WTC11 (cell line): Measurements from ENCODE around the gene SH3GLB2. TPM values are rescaled to one million over a fixed set of nuclear protein-coding genes. Genes with fewer than 3 reads are reported as not detected.
A peak's percentile ranks its signal among the peaks of the same experiment; 100 is the strongest.

Experiments
- ATAC-seq: fragments of 200-7000 bp; cut with Tn5 transposase; 2 replicates; pipeline ENCODE4 v1.10.0; 2021; ENCODE audit warnings: mild to moderate bottlenecking, moderate library complexity
- CTCF ChIA-PET: fragments of 300-600 bp; sonication (Branson Sonifier 250); formaldehyde crosslinking; loops from one replicate; lab custom pipeline; 2021; ENCODE audit warnings: antibody characterized with exemption; lab: Charles Lee
- POLR2A ChIA-PET: fragments of 350-600 bp; sonication (Branson Sonifier 250); formaldehyde crosslinking; loops from one replicate; lab custom pipeline; 2021; ENCODE audit warnings: antibody characterized with exemption; lab: Charles Lee
- DNase-seq: peaks from one replicate; pipeline ENCODE4 v3.0.0; 2021; ENCODE audit warnings: low spot score
- H3K27ac Mint-ChIP-seq: 2 replicates; pipeline ENCODE4 v1.8.0; 2021; ENCODE audit warnings: mixed read lengths
- H3K27me3 Mint-ChIP-seq: 2 replicates; pipeline ENCODE4 v1.8.0; 2021; ENCODE audit warnings: low read depth, mild to moderate bottlenecking, moderate library complexity, mixed read lengths
- H3K36me3 Mint-ChIP-seq: 2 replicates; pipeline ENCODE4 v1.8.0; 2021; ENCODE audit warnings: mixed read lengths
- H3K4me1 Mint-ChIP-seq: 2 replicates; pipeline ENCODE4 v1.8.0; 2022; ENCODE audit warnings: mixed read lengths
- H3K4me3 Mint-ChIP-seq: 2 replicates; pipeline ENCODE4 v1.8.0; 2021; ENCODE audit warnings: mild to moderate bottlenecking, moderate library complexity, mixed read lengths
- H3K9me3 Mint-ChIP-seq: 2 replicates; pipeline ENCODE4 v1.8.0; 2021; ENCODE audit warnings: mixed read lengths
- ELF4 ChIP-seq: sonication (generic); formaldehyde crosslinking; IDR thresholded peaks from 2 replicates; pipeline ENCODE4 v1.8.1; 2022; ENCODE audit warnings: low read depth, mild to moderate bottlenecking, moderate library complexity, missing genetic modification reagents
- GTF2I ChIP-seq: fragments of 250-450 bp; sonication (Bioruptor Pico); conservative IDR thresholded peaks from 2 replicates; pipeline ENCODE4 v1.4.0; 2021; ENCODE audit warnings: mild to moderate bottlenecking
- NR1H2 ChIP-seq: sonication (generic); formaldehyde crosslinking; IDR thresholded peaks from 2 replicates; pipeline ENCODE4 v1.9.0; 2021; ENCODE audit warnings: mild to moderate bottlenecking, moderate library complexity, missing genetic modification reagents
- TCF7 ChIP-seq: sonication (generic); formaldehyde crosslinking; IDR thresholded peaks from 2 replicates; pipeline ENCODE4 v1.8.0; 2022; ENCODE audit warnings: mild to moderate bottlenecking, low read depth, missing genetic modification reagents, moderate library complexity
- TEAD4 ChIP-seq: sonication (generic); formaldehyde crosslinking; IDR thresholded peaks from 2 replicates; pipeline ENCODE4 v1.8.0; 2022; ENCODE audit warnings: mild to moderate bottlenecking, missing genetic modification reagents
- ZNF121 ChIP-seq: sonication (generic); formaldehyde crosslinking; IDR thresholded peaks from 2 replicates; pipeline ENCODE4 v1.8.0; 2023; ENCODE audit warnings: missing genetic modification reagents
- ZNF396 ChIP-seq: fragments of 250-450 bp; sonication (Bioruptor Pico); IDR thresholded peaks from 2 replicates; pipeline ENCODE4 v1.8.0; 2021; ENCODE audit warnings: mild to moderate bottlenecking, moderate library complexity, borderline replicate concordance
- total RNA-seq: library from RNA; stranded (reverse); gene quantifications from 3 replicates; pipeline ENCODE4 v1.2.3, GENCODE V29; 2021
- TF ChIP-seq, protein P1 (sequence below): sonication (generic); formaldehyde crosslinking; IDR thresholded peaks from 2 replicates; pipeline ENCODE4 v1.8.1; 2023; ENCODE audit warnings: mild to moderate bottlenecking, missing genetic modification reagents, borderline replicate concordance
- TF ChIP-seq, protein P2 (sequence below): fragments of 250-450 bp; sonication (Bioruptor Pico); IDR thresholded peaks from 2 replicates; pipeline ENCODE4 v1.9.0; 2021; ENCODE audit warnings: mild to moderate bottlenecking, borderline replicate concordance
- TF ChIP-seq, protein P3 (sequence below): sonication (generic); formaldehyde crosslinking; IDR thresholded peaks from 2 replicates; pipeline ENCODE4 v1.8.0; 2023; ENCODE audit warnings: missing genetic modification reagents

The SH3GLB2 gene
- total RNA-seq, 1 experiment from 2014 or later, result 59.7 TPM

DNA sequence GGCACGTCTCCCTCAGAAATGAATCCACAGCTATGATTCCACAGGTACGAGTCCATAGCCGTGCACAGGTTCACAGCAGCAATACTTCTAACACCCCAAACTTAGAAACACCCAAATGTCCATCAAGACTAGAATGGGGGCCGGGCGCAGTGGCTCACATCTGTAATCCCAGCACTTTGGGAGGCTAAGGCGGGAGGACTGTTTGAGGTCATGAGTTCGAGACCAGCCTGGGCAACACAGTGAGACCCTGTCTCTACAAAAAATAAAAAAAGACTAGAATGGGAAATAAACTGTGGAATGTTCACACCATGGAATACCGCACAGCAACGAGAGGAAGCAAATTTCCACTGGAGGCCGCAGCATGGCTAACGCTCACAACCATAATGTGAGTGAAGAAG is 48.5 kb upstream of the SH3GLB2 start:
- ChIA-PET CTCF (no interaction called here), POLR2A (no interaction called here)
- no peaks in the 10 kb centered on the region for H3K27me3 Mint-ChIP-seq
- H3K27ac Mint-ChIP-seq, result no peak overlapping the region
- peaks cover 22% of the 10 kb centered on the region for H3K4me1 Mint-ChIP-seq
- TF ChIP-seq NR1H2 (no peak), ZNF121 (CRISPR knock-in tag) (0 out of 2 replicates have a peak, but pooled peaks have one; percentile 19), ELF4 (CRISPR knock-in tag) (no peak)
- TF ChIP-seq, protein P1, sequence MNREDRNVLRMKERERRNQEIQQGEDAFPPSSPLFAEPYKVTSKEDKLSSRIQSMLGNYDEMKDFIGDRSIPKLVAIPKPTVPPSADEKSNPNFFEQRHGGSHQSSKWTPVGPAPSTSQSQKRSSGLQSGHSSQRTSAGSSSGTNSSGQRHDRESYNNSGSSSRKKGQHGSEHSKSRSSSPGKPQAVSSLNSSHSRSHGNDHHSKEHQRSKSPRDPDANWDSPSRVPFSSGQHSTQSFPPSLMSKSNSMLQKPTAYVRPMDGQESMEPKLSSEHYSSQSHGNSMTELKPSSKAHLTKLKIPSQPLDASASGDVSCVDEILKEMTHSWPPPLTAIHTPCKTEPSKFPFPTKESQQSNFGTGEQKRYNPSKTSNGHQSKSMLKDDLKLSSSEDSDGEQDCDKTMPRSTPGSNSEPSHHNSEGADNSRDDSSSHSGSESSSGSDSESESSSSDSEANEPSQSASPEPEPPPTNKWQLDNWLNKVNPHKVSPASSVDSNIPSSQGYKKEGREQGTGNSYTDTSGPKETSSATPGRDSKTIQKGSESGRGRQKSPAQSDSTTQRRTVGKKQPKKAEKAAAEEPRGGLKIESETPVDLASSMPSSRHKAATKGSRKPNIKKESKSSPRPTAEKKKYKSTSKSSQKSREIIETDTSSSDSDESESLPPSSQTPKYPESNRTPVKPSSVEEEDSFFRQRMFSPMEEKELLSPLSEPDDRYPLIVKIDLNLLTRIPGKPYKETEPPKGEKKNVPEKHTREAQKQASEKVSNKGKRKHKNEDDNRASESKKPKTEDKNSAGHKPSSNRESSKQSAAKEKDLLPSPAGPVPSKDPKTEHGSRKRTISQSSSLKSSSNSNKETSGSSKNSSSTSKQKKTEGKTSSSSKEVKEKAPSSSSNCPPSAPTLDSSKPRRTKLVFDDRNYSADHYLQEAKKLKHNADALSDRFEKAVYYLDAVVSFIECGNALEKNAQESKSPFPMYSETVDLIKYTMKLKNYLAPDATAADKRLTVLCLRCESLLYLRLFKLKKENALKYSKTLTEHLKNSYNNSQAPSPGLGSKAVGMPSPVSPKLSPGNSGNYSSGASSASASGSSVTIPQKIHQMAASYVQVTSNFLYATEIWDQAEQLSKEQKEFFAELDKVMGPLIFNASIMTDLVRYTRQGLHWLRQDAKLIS (CRISPR knock-in tag), result no peak
- TF ChIP-seq, protein P2, sequence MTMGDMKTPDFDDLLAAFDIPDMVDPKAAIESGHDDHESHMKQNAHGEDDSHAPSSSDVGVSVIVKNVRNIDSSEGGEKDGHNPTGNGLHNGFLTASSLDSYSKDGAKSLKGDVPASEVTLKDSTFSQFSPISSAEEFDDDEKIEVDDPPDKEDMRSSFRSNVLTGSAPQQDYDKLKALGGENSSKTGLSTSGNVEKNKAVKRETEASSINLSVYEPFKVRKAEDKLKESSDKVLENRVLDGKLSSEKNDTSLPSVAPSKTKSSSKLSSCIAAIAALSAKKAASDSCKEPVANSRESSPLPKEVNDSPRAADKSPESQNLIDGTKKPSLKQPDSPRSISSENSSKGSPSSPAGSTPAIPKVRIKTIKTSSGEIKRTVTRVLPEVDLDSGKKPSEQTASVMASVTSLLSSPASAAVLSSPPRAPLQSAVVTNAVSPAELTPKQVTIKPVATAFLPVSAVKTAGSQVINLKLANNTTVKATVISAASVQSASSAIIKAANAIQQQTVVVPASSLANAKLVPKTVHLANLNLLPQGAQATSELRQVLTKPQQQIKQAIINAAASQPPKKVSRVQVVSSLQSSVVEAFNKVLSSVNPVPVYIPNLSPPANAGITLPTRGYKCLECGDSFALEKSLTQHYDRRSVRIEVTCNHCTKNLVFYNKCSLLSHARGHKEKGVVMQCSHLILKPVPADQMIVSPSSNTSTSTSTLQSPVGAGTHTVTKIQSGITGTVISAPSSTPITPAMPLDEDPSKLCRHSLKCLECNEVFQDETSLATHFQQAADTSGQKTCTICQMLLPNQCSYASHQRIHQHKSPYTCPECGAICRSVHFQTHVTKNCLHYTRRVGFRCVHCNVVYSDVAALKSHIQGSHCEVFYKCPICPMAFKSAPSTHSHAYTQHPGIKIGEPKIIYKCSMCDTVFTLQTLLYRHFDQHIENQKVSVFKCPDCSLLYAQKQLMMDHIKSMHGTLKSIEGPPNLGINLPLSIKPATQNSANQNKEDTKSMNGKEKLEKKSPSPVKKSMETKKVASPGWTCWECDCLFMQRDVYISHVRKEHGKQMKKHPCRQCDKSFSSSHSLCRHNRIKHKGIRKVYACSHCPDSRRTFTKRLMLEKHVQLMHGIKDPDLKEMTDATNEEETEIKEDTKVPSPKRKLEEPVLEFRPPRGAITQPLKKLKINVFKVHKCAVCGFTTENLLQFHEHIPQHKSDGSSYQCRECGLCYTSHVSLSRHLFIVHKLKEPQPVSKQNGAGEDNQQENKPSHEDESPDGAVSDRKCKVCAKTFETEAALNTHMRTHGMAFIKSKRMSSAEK (CRISPR knock-in tag), result no peak
- DNase-seq (no peak), ATAC-seq (no peak)
- no peaks in the 10 kb centered on the region for H3K9me3 Mint-ChIP-seq
- no peaks in the 10 kb centered on the region for H3K36me3 Mint-ChIP-seq
- H3K4me3 Mint-ChIP-seq, result no peak overlapping the region

DNA sequence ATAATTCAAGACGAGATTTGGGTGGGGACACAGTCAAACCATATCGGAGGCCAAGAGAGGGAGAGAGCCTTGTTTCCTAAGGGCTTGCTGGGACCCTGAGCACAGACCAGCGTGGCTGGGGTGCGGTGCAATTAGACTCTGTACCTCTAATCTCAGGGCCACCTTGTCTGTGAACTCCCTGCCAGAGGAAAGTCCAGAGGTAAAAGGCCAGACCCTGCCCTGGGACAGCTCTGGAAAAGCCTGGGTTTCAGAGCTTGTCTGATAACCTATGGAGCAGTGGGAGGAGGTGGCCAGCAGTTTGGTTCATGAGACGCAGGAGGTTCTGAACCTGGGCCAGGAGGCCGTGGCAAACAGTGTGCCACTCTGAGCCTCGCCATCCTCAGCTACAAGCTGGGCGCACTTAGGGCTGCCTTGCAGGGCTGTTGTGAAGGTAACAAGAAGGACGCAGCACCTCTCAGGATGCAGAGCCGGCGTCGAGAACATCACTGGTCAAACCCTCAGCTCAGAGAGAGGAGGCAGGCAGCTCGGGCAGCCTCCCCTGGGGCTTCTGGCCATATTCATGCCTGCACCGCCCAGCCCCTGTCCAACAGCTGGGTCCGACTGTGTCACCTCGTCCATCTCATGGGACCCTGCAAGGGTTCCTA is 48.0 kb upstream of the SH3GLB2 start:
- ChIA-PET POLR2A (interaction anchor here (0.5 kb wide), 1 partner anchor 11 kb away, joined by 3 read pairs; no protein-coding TSS in a partner anchor), CTCF (interaction anchor here (2.5 kb wide), 1 partner anchor 68 kb away, joined by 5 read pairs; no protein-coding TSS in a partner anchor)
- H3K4me3 Mint-ChIP-seq, result no peak overlapping the region
- no peak for TF ChIP-seq GTF2I
- TF ChIP-seq, protein P1 (CRISPR knock-in tag), result no peak
- no peak for TF ChIP-seq TEAD4 (CRISPR knock-in tag)
- TF ChIP-seq, protein P3, sequence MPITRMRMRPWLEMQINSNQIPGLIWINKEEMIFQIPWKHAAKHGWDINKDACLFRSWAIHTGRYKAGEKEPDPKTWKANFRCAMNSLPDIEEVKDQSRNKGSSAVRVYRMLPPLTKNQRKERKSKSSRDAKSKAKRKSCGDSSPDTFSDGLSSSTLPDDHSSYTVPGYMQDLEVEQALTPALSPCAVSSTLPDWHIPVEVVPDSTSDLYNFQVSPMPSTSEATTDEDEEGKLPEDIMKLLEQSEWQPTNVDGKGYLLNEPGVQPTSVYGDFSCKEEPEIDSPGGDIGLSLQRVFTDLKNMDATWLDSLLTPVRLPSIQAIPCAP (CRISPR knock-in tag), result no peak
- TF ChIP-seq ZNF396 (CRISPR knock-in tag), result no peak
- no peak for TF ChIP-seq TCF7 (CRISPR knock-in tag)
- H3K9me3 Mint-ChIP-seq, result no peaks in the 10 kb centered on the region
- H3K4me1 Mint-ChIP-seq, result peaks cover 27% of the 10 kb centered on the region
- no peaks in the 10 kb centered on the region for H3K27me3 Mint-ChIP-seq
- no peaks in the 10 kb centered on the region for H3K36me3 Mint-ChIP-seq
- no peak for DNase-seq
- ATAC-seq, result no peak
- H3K27ac Mint-ChIP-seq, result no peak overlapping the region
